HG03159 (cell line): ENCODE data around the gene CACTIN.
"Not testable (repeated sequence)": the region's sequence is repeated elsewhere in the genome, so short reads cannot be mapped to it uniquely, and the experiment has no call there.

ENCODE experiments used
- ATAC-seq: cut with Tn5 transposase; IDR thresholded peaks from one replicate; pipeline ENCODE4 v1.9.1; 2021; ENCODE audit warnings: mild to moderate bottlenecking, moderate library complexity; ENCODE audit not compliant: unreplicated experiment

The CACTIN gene

DNA sequence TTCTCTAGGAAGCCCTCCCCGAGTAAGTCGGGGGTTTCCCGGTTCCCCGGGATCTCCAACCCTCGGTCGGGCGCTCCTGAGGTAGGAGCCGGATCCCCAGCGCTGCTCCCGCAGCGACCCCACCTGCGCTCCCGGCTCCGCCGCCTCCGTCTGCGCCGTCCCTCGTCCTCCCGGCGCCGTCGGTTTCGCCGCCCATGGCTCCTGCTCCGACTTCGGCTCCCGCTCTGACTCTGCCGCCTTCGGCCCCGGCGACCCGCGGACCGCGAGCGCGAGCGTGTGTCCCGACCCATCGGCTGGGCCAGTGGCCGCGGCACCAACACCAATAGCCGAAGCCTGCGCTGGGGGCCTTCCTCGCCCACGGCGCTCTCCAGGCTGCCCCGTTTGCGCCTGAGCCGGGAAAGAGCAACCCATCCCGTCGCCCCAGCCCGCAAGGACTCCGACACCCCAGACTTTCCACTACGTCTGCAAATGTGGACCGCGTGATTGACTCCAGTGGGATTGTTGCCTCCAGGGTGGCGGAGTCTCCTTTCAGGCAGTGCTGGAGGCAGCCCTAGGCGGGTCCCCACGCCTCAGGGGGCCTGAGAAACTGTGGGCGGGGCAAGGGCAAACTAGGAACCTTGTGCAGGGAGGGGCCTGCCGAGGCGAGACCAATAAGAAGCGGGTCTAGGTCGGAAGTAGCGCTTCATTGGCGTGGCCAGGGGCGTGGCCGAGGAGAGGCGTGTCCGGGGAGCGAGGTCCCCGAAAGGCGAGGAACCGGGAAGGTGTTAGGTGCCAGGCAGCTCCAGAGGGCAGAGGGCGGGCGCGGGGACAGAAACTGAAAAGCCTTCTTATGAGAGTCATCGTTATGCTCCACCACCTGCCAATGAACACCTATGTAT lies at the start of gene CACTIN:
TSS of gene CACTIN (minus strand) at position 318 of the 878 bp plus-strand sequence. CDS start at position 290, 28 bp downstream.
- ATAC-seq: peak; percentile 84

DNA sequence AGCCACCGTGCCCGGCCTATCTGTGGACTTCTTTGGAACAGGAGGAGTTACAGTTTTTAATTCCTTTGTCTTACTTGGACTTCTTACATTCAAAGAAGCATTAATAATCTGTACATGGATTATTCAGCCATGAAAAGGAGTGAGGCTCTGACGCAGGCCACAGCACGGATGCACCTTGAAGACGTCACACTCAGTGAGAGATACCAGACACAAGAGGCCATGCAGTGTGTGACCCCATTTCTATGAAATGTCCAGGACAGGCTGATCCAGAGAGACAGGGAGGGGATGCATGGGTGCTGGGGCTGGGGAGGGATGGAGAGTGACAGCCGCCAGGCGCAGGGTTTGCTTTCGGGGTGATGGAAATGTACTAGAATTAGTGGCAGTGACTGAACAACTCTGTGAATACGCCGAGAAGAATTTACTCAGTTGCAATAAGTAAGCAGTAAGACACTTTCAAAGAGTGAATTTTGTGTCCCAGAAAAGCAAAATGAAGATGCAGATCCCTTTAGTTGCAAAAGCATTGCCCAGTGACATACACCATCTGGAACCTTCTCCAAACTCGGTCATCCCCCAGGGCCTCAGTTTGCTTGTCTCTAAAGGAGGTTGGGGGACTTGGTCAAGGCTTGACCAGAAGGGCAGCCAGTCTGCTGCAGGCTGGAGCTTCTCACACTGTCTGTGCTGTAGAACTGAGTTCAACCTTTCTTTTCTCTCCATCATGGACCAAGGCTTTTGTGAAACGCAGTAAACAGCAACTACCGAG lies 48.4 kb upstream of the CACTIN start:
- ATAC-seq: no peak

DNA sequence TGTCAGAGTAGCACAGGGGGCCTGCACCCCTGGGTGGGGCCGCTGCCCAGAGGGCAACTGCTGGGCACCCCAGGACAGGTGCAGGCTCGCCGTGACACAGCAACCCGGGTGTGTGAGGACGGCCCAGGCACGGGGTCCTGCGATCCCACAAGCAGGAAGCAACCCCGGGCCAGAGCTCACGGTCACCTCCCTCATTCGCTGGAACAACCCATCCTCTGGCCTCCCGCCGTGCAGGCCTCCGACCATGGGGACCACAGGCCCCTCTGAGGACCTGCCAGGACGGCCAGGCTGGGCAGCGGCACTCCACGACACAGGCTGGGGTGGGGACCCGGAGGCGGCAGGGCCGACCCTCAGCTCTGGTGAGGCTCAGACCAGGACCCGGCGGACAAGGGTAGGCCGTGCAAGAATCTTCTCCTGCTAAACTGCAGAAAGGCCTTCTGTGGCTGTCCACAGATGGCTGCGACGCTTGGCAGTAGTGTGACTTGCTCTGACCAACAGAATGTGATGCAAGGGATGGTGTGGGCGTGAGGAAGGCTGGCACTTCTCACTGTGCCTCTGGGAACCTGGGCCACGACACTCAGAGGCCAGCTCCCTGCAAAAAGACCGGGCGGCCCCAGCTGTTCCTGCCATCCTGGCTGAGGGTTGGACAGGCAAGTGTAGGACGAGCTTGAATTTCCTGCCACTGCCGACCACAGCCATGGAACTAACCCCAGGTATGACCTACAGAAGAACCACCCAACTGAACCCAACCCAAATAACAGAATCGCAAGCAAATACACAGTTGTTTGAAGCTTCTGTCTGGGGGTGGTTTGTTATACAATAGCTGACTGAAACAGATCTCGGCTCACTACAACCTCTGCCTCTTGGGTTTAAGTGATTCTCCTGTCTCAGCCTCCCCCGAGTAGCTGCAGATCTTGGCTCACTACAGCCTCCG lies 47.2 kb upstream of the CACTIN start:
- no peak for ATAC-seq

DNA sequence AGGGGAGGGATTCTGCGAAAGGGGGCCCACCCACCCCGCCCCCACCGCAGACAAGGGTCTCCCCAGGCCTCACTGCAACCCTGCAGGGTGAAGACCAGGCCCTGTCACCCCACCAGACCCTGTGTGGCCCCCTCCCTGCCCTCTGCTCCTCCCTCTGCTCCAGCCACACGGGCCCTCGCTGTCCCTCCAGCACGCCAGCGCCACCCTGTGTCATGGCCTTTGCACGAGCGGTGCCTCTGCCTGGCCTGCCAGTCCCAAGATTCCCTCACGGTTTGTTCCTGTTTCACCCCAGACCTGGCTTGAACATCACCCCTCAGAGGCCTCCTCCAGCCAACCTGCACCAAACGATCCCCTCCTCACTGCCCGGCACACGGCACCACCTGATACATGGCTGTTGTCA lies 46.4 kb upstream of the CACTIN start:
- ATAC-seq: no peak

DNA sequence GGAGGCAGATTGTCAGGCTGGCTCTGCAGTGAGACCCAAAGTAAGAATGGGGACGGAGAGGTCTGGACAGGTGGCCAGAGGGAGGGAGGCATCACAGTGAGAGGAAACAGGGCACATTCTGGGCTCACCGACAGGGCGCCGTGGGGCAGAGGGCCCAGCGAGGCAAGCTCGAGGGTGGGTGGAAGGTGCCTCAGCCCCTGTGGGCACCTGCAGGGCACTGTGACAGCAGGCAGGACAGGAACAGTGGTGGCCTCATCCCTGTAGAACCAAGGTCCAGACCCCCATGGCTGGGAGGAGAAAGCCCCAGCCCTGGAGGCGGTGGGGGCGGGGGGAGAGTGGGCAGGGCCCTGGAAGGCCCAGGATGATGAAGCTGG lies 46.0 kb upstream of the CACTIN start:
- no peak for ATAC-seq

DNA sequence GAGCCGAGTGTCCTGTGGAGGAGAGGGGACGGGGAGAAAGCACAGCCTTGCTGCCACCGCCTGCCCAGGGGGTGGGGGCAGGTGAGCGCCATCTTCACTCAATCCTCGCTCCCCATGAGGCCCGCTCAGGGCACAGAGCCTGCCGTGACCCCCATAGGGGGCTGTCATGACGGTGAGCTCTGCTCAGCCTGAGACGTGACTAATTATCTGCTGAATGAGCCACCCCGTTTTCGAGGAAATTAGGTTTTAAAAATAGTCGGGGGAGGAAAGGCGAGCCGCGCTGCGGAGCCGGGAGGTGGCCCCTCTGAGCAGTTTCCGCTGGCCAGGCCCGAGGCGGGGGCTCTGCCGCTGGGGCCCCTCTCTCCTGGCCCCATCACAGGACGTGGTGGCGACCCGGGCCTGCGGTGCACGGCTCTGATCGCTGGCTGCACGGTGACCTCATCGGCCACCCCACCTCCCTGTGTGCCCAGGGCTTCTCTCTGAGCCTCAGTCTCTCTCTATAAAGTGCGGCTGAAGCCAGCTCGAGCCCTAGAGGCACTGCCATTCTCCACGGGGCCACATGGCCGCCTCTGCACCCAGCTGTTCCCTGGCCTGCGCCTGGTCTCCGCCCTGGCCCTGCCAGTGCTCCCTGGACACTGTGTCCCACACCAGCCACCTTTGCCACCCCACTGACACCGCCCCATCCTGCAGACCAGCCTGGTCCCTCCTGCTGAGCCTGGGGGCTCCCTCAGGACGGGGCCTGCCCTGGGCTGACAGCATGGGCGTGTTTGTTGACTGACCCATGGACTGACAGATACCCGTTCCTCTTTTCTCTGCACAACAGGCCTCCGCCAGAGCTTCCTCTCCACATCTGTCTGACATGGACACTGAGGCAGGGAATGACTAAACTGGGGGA lies 45.3 kb upstream of the CACTIN start:
- no peak for ATAC-seq

DNA sequence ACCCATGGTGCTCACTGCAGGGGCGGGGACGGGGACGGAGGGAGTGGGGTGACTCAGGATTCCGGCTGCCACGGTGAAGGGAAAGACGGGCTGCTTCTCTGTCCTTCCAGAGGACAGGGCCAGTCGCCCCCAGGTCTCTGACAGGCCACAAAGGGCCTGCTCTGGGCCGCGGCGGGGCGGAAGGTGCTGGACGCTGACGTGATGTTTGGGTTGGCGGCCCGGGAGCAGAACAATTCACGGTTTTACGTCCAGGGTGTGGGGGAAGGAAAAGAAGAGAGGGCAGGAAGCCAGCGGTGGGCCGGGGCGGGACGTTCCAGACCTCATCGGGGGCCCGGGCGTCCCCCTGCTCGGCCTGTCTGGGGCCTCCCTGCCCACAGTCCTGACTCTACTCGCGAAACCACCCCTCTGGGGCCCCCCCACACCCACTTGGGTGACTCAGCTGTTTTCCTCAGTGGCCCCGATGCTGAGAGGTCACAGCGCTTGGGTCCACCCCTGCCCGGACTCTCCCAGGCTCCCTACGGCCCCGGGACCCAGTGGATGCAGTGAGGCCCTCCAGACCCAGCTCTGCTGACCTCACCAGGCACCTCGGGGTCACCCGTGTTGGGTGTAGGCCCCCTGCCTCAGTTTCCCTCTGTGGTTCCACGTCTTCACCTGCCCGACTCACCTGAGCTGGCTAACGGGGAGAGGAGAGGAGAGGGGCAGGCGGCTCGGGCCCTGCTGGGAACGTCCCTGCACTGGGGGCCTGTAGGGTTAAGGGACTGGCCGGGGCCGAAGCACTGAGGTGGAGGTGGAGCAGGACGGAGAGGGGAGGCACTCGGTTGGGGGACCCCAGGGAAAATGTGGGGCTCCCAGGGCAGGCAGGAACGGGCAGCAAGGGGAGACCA lies 44.4 kb upstream of the CACTIN start:
- ATAC-seq: no peak

DNA sequence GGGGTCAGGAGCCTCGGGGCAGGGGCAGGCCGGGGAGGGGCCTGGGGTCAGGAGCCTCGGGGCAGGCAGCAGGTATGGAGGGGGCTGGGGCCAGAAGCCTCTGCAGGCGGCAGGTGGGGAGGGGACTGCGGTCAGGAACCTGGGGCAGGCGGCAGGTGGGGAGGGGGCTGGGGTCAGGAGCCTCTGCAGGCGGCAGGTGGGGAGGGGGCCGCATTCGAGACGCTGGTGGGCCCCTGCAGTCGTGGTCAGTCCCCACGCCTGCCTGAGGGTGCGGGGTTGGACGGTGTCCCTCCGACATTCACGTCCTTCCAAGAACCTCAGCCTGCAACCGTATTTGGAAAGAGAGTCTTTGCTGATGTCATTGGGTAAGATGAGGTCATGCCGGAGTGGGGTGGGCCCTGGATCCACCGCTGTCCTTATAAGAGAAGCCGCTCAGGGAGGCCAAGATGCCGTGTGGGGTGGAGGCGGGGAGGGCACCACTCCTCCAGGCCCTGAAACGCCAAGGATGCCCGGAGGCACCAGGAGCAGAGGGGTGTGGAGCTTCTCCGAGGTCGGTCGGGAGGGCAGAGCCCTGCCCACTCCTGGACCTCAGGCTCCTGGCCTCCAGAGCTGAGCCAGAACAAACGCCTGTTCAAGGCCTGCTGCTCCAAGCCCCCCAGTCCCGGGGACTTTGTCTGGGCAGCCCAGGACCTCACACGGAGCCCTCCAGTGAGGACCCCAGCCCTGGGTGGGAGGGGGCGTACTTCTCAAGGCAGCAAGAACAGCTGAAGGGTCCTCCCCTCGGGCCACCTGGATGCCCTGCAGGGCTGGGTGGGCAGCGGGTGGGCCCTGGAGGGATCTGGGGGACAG lies 43.6 kb upstream of the CACTIN start:
- no peak for ATAC-seq

DNA sequence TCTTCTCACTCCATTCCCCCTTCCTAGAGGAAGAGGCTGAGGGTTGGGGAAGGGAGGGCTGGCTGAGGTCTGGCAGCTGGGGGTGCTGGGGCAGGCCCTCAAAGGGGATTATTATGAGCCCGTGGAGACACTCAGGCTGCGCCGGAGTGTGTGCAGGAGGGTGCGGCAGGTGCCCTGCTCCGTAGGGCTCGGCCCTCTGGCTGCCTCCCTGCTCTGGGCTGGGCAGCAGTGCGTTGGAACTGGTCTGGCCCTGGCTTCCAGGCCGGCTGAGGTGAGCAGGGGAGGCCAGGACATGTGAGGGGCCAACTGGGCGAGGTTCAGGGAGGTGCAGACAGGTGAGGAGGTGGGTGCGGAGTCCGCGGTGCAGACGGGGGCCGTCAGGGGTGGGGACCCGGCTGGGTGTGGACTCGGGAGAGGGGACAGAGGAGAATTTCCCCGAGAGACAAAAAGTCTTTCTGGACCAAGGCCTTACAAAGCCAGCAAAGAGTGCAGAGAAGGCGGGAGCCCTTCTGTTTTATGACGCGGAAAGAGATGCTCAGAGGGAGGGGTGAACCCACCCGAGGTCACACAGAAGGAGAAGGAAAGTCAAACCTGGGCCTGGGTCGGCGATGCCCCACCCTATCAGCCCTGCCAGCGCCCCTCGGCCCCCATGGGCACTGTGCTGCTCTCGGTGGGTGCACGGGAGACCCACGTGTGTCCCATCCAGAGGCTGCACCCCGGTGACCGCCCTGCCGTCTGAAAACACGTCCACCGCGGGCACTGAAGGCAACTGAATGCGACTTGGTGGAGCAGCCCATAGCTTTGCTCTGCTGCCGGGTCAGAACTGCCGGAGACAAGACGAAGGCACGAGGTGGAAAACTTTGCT lies 42.7 kb upstream of the CACTIN start:
- ATAC-seq: no peak

DNA sequence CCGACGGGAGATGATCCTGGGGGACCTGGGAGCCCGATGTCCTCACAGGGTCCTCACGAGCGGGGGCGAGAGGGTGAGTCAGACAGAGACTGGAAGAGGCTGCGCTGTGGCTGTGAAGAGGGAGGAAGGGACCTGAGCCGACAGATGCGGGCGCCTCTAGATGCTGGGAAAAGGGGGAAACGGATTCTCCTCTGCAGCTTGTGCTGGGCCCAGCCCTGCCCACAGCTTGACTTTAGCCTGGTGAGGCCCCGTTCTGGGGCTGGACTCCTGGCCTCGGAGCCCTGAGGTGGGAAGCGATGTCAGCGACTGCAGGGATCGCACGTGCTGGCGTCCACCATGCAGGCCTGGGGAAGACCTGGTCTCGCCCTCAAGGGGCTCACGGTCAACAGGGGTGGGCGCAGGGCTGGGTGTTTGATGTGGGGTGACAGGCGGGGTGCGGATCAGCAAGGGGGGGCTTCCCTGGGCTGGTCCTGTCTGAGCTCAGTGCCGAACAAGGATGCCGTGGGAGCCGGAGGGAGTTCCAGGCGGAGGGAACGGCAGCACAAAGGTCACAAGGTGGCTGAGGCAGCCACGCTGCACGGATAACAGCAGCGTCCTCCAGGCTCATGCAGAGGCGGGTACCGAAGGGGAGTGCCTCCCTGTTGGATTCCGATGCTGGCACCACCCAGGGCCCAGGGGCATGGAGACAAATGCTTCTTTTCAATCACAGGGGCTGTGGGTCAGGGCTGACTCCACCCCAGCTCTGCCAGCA lies 41.9 kb upstream of the CACTIN start:
- ATAC-seq: no peak

DNA sequence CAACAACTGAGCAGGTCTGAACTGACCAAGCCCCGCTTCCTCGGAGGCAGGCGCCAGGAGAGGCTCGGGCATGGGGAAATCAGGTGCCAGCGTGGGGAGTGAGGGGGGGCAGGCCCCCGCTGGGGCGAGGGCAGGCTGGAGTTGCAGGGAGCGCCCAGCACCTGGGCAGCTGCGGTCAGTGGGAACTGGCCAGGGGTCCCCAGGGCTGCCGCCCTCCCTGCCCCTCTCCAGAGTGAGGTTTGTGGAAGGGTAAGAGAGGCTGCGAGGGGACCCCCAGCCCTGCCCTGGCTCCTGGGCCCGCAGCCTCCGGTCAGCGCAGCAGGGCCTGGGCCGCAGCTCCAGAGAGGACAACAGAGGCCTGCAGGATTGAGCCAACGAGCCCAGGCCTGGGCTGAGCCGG lies 41.2 kb upstream of the CACTIN start:
- ATAC-seq: no peak

DNA sequence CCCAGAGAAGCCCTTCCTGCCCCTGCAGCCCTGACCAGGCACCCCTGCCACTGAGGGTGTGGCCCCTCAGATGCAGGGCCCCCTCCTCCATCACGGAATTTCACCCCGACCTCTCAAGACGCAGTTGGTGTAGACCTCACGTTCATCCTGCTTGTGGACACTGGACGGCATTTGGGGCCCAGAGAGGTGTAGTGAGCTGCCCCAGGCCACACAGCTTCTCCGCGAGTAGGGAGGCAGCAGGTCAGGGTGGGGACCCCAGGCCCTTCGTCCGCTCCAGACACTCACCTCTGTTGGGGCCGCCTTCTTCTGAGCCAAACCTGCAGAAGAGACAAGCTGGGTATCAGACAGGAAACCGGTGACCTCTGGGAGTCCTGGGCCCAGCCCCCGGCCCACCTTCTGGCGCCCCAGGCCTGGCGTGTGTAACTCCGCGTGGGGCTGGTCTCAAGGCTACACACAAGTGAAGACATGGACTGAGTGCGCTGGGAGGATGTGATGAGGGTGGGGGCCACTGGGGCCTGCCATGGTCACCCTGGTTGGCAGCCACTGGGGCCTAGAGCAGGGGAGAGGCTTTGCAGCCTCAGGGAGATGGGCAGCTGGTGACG lies 40.5 kb upstream of the CACTIN start:
- ATAC-seq: no peak

DNA sequence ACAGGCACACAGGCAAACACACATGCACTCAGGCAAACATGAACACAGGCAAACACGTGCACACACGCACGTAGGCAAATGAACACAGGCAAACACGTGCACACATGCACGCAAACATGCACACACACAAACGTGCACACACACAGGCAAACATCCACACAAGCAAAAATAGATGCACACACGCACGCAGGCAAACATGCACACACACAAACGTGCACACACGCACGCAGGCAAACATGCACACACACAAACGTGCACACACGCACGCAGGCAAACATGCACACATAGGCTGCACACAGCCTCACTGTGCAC lies 39.9 kb upstream of the CACTIN start:
- not testable (repeated sequence) for ATAC-seq

DNA sequence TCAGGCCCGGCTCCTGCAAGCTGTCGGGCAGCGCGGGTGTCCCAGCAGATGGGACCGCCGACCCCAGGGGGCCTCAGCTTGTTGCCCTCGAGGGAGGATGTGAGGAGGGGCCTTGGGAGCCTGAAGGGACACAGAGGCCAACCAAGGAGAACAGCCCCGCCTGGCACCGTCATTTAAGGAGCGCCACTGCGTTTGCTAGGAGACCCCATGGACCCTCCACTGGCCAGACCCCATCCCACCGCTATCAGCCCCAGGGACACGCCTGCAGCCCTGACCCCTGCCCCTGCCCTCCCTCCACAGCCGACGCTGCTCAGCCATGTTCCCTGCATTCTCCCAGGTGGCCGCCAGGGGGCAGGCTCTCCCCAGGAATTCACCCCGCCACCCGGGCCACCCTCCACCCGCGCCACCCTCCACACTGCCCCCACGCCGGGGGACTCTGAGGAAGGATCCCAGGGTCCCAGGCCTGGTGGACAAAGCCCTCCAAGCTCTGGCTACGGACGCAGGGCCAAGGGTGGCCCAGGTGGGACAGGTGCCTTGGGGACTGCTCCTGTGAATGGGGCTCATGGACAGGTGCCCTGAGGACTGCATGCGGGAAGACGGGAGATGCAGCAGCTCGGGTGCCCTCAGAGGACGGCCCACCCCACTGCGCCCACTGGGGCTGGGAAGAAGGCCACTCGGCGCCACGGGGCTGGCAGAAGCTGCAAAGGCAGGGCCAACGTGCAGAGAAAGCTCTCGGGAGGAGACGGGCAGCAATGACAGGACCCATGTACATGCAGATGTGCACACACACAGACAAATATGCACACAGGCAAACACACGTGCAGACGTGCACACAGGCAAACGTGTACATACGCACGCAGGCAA lies 39.3 kb upstream of the CACTIN start:
- no peak for ATAC-seq

DNA sequence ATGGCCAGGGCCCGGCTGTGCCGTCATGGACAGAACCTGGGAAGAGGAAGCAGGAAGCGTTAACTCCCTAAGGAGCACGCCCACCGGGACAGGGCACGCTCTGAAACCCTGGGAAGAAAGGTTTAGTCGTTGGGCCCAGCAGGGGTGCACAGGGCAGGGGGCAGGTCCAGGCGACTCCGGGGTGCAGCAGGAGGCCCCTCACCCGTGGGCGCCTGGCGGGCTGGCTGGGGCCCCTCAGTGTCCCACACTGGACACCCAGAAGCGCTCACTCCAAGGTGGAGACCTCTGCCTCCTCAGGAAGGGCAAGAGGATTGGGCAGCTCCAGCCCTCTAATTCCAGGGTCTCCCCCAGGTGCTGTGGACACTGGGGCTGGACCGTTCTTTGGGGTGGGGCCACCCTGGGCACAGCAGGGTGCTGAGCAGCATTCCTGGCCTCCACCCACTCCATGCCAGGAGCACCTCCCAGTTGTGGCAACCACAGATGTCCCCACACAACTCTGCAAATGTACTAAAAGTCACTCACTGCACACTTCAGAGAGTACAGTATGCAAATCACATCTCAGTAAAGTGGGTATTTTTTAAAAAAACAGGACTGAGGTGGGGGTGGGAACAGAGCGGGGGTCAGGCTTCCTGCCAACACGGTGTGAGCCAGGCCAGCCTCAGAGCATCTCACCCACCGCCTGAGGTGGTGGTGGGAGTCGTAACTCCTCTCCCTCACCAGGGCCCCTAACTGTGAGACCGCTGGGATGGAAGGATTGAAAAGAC lies 38.5 kb upstream of the CACTIN start:
- ATAC-seq: no peak
